Ovary (tissue), 9 donors: ENCODE measurements around the gene SLC25A41. TPM values are rescaled to one million over a fixed set of nuclear protein-coding genes. Genes with fewer than 3 reads are reported as not detected.
"Not testable (repeated sequence)": the region's sequence is repeated elsewhere in the genome, so short reads cannot be mapped to it uniquely, and the experiment has no call there.

Experiments
- DNase-seq, 5 donors: peaks; one replicate each; pipeline ENCODE4 v3.0.0-alpha.2; 2019 to 2020
- H3K27ac ChIP-seq, 2 donors: fragments of 200-600 bp; one replicate each; pipeline versions ENCODE4 v1.5.1 to v1.8.0; 2019 to 2022
- H3K27me3 ChIP-seq: fragments of 200-600 bp; one replicate; pipeline ENCODE4 v1.8.0; 2022
- H3K36me3 ChIP-seq: fragments of 200-600 bp; sonication (generic); one replicate; pipeline ENCODE4 v1.5.1; 2019
- H3K4me1 ChIP-seq: one replicate; pipeline ENCODE4 v1.8.1; 2013; ENCODE audit warnings: mild to moderate bottlenecking, moderate library complexity; ENCODE audit not compliant: insufficient read depth
- H3K4me3 ChIP-seq: fragments of 200-600 bp; sonication (generic); one replicate; pipeline ENCODE4 v1.5.1; 2017
- H3K9me3 ChIP-seq, 2 donors: fragments of 200-600 bp in 1 of 2; sonication (generic) in 1 of 2; one replicate each; pipeline versions ENCODE4 v1.5.1 to v1.8.1; 2013 to 2019; ENCODE audit warnings: mild to moderate bottlenecking in 1 of 2, moderate library complexity in 1 of 2
- EP300 ChIP-seq: sonication (generic); formaldehyde crosslinking; IDR thresholded peaks from one replicate; pipeline ENCODE4 v1.6.1; 2017; ENCODE audit warnings: antibody characterized with exemption
- POLR2A ChIP-seq: fragments of 450-650 bp; IDR thresholded peaks from one replicate; pipeline ENCODE4 v1.6.1; 2017; ENCODE audit warnings: antibody characterized with exemption, mild to moderate bottlenecking, moderate library complexity
- WGBS, 3 donors: extraction: QIAGEN DNeasy Blood & Tissue Kit in 1 of 3; methylation state at CpG; one replicate each; pipeline versions ENCODE4 v1.1.5 to v1.1.7; 2013 to 2017; 5-methylcytosine and 5-hydroxymethylcytosine counted together
- intact Hi-C, 4 donors: fragments of 100-400 bp; cut with DNase I; formaldehyde crosslinking; loops; one replicate each; pipeline versions ENCODE4 v1.11.0 to v1.15.1; 2022 to 2023
- polyA plus RNA-seq, 2 donors: library from polyadenylated mRNA; stranded (reverse); fragments of 200-250 nt in 1 of 2; fragments of 350-450 nt in 1 of 2; fragmentation: Illumina TruSeq in 1 of 2; extraction: RNeasy Lipid Tissue Mini Kit (QIAGEN cat#74804) in 1 of 2; gene quantifications; one replicate each; pipeline ENCODE4 v1.2.3, GENCODE V29; 2013 to 2014
- total RNA-seq, 7 donors: library from RNA; depleted of rRNA in 2 of 7; stranded (reverse); fragments of >200 nt in 2 of 7; fragmentation: NEBNext Ultra II Directional in 3 of 7; extraction: Animal tissue kit (Norgen Biotek cat#: 25700) in 3 of 7; gene quantifications; one replicate each; pipeline versions ENCODE4 v1.1.0 to v1.2.4, GENCODE V29; 2016 to 2023
- TF ChIP-seq, protein P1 (sequence below), 3 donors: fragments of 450-650 bp in 2 of 3; fragments of 200-600 bp in 1 of 3; IDR thresholded peaks; one replicate each; pipeline versions ENCODE4 v1.5.1 to v1.8.0; 2016 to 2022; ENCODE audit warnings: antibody characterized with exemption in 3 of 3, mild to moderate bottlenecking in 1 of 3
- donor health status: DM: no; HTN: no; CAD: no; lungs with moderate emphysema.
- donor health status: DM: no; HTN: no; CAD: no.
- donor health status: Bipolar disorder and iron deficiency.
- donor health status: DM: yes; HTN: yes; CAD: no.
- donor health status: DM: no; HTN: no; CAD: no.
- donor health status: DM: yes; HTN: yes; CAD: no.

The SLC25A41 gene
- total and polyA plus RNA-seq, 9 donors = 0.20 to 0.52 (median 0.40) TPM; not detected in 5

DNA sequence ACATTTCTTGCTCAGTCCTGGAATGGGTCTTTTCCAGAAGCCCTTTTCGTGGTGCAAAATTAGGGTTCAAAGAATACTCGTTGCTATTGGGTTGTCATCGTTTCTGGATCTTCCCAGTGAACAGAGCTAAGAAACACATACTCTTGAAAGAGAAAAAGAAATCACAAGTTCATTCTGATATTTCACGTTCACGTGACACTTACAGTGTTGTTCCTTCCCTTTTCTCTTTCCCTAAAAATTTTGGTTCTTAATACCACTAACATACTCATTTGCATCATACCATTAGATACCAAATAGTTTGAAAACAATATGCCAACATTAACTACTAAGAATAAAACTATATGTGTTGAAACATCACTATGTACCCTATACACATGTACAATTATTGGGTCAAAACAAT lies 27.2 kb downstream of the SLC25A41 start:
- WGBS, 3 donors = 77 to 84% (median 78%) methylated on average over 5 of the region's 5 CpGs
- intact Hi-C loops = no loop called here

DNA sequence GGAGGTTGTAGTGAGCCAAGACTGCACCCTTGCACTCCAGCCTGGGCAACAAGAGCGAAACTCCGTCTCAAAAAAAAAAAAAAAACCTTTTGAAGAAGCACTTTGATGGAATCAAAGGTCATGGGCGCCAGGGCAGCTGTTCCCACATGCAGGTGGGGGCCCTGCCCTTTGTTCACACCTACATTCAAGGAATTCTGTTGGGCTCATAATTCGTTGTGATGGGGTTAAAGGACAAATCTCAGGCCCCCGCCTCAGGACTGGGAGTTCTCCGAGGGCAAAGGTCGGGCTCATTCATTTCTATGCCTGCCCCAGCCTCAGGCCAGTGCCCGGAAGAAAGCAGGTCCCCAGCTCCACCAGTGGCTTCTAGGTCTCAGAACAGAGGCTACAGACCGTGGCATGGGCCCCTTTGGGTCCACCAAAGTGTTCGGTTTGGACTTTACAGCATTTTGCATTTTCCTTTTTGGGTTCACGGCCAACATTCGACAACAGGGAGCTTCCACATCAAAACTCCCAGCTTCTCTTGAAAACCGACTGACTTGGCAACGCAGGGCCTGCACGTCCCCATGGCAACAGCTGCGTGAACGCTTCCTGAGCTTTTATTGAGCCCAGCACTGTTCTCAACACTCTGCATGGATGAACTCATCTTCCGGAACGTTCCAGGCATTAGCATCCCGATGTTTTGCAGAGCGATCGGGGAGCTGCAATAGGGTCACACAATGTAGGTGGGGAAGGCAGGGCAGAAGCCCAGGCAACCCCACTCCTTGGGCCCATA lies 30.5 kb downstream of the SLC25A41 start:
- WGBS, 3 donors = 32 to 37% (median 36%) methylated on average over 22 of the region's 22 CpGs
- no peaks in the 10 kb centered on the region for H3K36me3 ChIP-seq
- H3K27ac ChIP-seq = no peak overlapping the region
- no peak for DNase-seq
- H3K4me1 ChIP-seq = no peaks in the 10 kb centered on the region
- intact Hi-C loops = no loop called here
- no peak overlapping the region for H3K4me3 ChIP-seq
- H3K9me3 ChIP-seq = no peaks in the 10 kb centered on the region
- TF ChIP-seq, protein P1, sequence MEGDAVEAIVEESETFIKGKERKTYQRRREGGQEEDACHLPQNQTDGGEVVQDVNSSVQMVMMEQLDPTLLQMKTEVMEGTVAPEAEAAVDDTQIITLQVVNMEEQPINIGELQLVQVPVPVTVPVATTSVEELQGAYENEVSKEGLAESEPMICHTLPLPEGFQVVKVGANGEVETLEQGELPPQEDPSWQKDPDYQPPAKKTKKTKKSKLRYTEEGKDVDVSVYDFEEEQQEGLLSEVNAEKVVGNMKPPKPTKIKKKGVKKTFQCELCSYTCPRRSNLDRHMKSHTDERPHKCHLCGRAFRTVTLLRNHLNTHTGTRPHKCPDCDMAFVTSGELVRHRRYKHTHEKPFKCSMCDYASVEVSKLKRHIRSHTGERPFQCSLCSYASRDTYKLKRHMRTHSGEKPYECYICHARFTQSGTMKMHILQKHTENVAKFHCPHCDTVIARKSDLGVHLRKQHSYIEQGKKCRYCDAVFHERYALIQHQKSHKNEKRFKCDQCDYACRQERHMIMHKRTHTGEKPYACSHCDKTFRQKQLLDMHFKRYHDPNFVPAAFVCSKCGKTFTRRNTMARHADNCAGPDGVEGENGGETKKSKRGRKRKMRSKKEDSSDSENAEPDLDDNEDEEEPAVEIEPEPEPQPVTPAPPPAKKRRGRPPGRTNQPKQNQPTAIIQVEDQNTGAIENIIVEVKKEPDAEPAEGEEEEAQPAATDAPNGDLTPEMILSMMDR (IDR thresholded peaks at IDR 0.05) = no peak
- TF ChIP-seq POLR2A (no peak), EP300 (no peak)
- H3K27me3 ChIP-seq = no peaks in the 10 kb centered on the region

More for the DNA sequence above, 27.2 kb downstream of the SLC25A41 start:
- DNase-seq = no peak
- Histone ChIP-seq H3K9me3 (no peaks in the 10 kb centered on the region), H3K27ac (no peak overlapping the region), H3K4me3 (no peak overlapping the region), H3K4me1 (no peaks in the 10 kb centered on the region), H3K27me3 (no peaks in the 10 kb centered on the region), H3K36me3 (no peaks in the 10 kb centered on the region)
- no peak for TF ChIP-seq POLR2A

DNA sequence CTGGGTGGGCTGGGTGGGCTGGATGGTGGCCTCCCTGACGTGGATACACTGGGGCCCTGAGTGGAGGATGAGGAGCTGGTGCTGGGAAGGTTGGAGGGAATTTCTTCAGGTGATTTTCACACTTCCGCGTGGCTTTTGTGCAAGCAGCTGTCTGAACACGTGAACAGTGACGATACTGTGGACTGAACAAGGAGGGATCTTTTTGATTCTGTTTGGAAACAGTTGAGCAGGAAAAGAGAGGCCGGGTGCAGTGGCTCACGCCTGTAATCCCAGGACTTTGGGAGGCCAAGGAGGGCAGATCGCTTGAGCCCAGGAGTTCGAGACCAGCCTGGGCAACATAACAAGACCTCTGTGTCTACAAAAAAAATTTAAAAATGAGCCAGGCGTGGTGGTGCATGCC lies 31.5 kb downstream of the SLC25A41 start:
- Histone ChIP-seq H3K27me3 (no peaks in the 10 kb centered on the region), H3K9me3 (no peaks in the 10 kb centered on the region), H3K4me3 (no peak overlapping the region), H3K27ac (no peak overlapping the region), H3K4me1 (no peaks in the 10 kb centered on the region), H3K36me3 (no peaks in the 10 kb centered on the region)
- no peak for TF ChIP-seq EP300
- TF ChIP-seq, protein P1 (IDR thresholded peaks at IDR 0.05) = no peak
- no peak for TF ChIP-seq POLR2A
- no peak for DNase-seq
- WGBS, 3 donors = 90 to 94% (median 93%) methylated on average over 10 of the region's 10 CpGs
- intact Hi-C loops = no loop called here

DNA sequence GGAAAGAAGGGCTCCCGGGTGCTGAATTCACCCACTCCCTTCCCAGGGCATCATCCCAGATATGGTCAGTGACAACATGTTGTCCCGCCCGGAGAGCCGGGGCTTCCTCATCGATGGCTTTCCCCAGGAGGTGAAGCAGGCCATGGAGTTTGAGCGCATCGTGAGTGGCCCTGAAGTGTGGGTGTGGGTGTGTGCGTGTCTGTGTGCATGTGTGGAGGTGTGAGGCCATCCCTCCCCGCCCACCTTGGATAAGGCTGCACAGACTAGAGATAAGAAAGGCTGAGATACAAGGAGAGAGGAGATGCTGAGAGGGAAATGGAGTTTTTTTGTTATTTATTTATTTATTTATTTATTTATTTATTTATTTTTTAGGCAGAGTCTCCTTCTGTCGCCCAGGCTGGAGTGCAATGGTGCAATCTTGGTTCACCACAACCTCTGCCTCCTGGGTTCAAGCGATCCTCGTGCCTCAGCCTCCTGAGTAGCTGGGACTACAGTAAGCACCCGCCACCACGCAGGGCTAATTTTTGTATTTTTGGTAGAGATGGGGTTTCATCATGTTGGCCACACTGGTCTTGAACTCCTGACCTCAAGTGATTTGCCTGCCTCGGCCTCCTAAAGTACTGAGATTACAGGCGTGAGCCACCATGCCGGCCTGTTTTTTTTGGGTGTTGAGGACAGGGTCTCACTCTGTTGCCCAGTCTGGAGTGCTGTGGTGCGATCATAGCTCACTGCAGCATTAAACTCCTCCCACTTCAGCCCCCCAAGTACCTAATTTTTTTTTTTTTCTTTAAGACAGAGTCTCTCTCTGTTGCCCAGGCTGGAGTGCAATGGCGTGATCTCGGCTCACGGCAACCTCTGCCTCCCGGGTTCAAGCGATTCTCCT lies 33.3 kb downstream of the SLC25A41 start:
- H3K4me1 ChIP-seq, DNase-seq, H3K27ac ChIP-seq, H3K9me3 ChIP-seq, H3K27me3 ChIP-seq, H3K4me3 ChIP-seq, H3K36me3 ChIP-seq, intact Hi-C loops: not testable (repeated sequence)
- 85 to 89% (median 87%) methylated on average over 23 of the region's 23 CpGs for WGBS, 3 donors

DNA sequence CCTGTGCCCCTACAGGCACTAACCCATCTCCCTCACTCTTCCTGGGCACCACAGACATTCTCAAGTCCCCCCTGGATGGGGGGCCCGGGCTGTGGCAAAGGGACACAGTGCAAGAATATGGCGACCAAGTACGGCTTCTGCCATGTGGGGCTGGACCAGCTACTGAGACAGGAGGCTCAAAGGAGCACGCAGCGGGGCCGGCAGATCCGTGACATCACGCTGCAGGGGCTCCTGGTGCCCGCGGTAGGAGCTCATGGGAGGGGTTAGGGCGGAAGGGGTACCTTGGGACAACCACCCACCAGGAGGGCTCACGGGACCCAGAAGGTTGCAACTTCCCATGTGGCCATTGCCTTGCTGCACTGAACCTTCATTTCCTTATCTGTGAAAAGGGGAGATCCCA lies 37.3 kb downstream of the SLC25A41 start:
- TF ChIP-seq POLR2A = no peak
- Histone ChIP-seq H3K9me3 (no peaks in the 10 kb centered on the region), H3K27me3 (no peaks in the 10 kb centered on the region), H3K36me3 (no peaks in the 10 kb centered on the region), H3K4me1 (peaks cover 4% of the 10 kb centered on the region), H3K4me3 (no peak overlapping the region), H3K27ac (no peak overlapping the region)
- intact Hi-C loops = no loop called here
- DNase-seq = no peak
- 91 to 95% (median 94%) methylated on average over 12 of the region's 12 CpGs for WGBS, 3 donors
